HFFc6 (cell line): ENCODE measurements around the gene IBSP. TPM values are rescaled to one million over a fixed set of nuclear protein-coding genes. Genes with fewer than 3 reads are reported as not detected.

Experiments used
- DNase-seq: peaks from one replicate; pipeline ENCODE4 v3.0.0-alpha.2; 2018
- H3K27ac Mint-ChIP-seq: 2 replicates; pipeline ENCODE4 v1.8.0; 2020; ENCODE audit warnings: mild to moderate bottlenecking, mixed read lengths
- H3K27me3 Mint-ChIP-seq: 2 replicates; pipeline ENCODE4 v1.8.0; 2021; ENCODE audit warnings: mild to moderate bottlenecking, moderate library complexity, mixed read lengths; ENCODE audit not compliant: insufficient read depth
- H3K36me3 Mint-ChIP-seq: 2 replicates; pipeline ENCODE4 v1.8.0; 2021; ENCODE audit warnings: low read depth, mixed read lengths
- H3K4me1 Mint-ChIP-seq: 2 replicates; pipeline ENCODE4 v1.8.0; 2020; ENCODE audit warnings: low read depth, mixed read lengths
- H3K4me3 Mint-ChIP-seq: 2 replicates; pipeline ENCODE4 v1.8.0; 2020; ENCODE audit warnings: mild to moderate bottlenecking, moderate library complexity, mixed read lengths
- H3K9me3 Mint-ChIP-seq: 2 replicates; pipeline ENCODE4 v1.8.0; 2020; ENCODE audit warnings: mild to moderate bottlenecking, mixed read lengths
- total RNA-seq, 6 experiments: library from RNA; stranded (reverse); fragmentation: NEBNext Ultra II Directional; extraction: Animal tissue kit (Norgen Biotek cat#: 25700); gene quantifications; 2 replicates in 1 of 6; 3 replicates in 5 of 6; pipeline ENCODE4 v1.2.3, GENCODE V29; 2021
- TF ChIP-seq, protein P1 (sequence below): fragments of 200-600 bp; sonication (generic); IDR thresholded peaks from 2 replicates; pipeline ENCODE4 v1.5.0; 2021; ENCODE audit warnings: antibody characterized with exemption, mild to moderate bottlenecking

The IBSP gene
- total RNA-seq, 6 experiments from 2014 or later, result not detected

DNA sequence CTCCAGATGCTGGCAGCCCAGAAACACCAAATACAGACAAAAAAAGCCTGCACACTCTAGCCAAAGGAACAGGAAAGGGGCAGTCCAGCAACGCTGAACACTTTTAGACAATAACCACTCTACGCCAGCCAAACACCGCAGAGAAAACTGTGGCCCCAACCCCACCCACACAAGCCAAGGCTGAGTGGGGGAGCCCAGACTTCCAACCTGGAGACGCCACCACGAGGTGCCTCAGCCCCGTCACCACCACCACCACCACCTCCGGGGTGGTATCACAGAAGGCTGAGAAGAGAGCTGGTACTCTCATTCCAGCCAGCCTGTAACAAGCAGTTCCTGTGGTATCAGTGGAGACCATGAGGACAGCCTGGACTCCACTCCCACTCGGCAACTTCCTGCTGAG, 56.2 kb downstream of the IBSP start:
- Mint-ChIP-seq H3K4me3 (no peak overlapping the region), H3K4me1 (peaks cover 14% of the 10 kb centered on the region), H3K9me3 (no peaks in the 10 kb centered on the region), H3K36me3 (no peaks in the 10 kb centered on the region), H3K27me3 (peaks cover 4% of the 10 kb centered on the region), H3K27ac (no peak overlapping the region)
- DNase-seq, result no peak
- TF ChIP-seq, protein P1, sequence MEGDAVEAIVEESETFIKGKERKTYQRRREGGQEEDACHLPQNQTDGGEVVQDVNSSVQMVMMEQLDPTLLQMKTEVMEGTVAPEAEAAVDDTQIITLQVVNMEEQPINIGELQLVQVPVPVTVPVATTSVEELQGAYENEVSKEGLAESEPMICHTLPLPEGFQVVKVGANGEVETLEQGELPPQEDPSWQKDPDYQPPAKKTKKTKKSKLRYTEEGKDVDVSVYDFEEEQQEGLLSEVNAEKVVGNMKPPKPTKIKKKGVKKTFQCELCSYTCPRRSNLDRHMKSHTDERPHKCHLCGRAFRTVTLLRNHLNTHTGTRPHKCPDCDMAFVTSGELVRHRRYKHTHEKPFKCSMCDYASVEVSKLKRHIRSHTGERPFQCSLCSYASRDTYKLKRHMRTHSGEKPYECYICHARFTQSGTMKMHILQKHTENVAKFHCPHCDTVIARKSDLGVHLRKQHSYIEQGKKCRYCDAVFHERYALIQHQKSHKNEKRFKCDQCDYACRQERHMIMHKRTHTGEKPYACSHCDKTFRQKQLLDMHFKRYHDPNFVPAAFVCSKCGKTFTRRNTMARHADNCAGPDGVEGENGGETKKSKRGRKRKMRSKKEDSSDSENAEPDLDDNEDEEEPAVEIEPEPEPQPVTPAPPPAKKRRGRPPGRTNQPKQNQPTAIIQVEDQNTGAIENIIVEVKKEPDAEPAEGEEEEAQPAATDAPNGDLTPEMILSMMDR, result no peak

GRCh38 chr4:87856816-87857215, 57.5 kb downstream of the IBSP start:
- H3K4me1 Mint-ChIP-seq, result peaks cover 14% of the 10 kb centered on the region
- H3K27ac Mint-ChIP-seq, result no peak overlapping the region
- H3K27me3 Mint-ChIP-seq, result peaks cover 4% of the 10 kb centered on the region
- no peak for DNase-seq
- no peaks in the 10 kb centered on the region for H3K36me3 Mint-ChIP-seq
- H3K9me3 Mint-ChIP-seq, result no peaks in the 10 kb centered on the region
- TF ChIP-seq, protein P1, result no peak
- H3K4me3 Mint-ChIP-seq, result no peak overlapping the region

- peaks cover 4% of the 10 kb centered on the region for H3K27me3 Mint-ChIP-seq
- H3K4me3 Mint-ChIP-seq, result no peak overlapping the region
- no peaks in the 10 kb centered on the region for H3K9me3 Mint-ChIP-seq
- H3K4me1 Mint-ChIP-seq, result peaks cover 14% of the 10 kb centered on the region
- H3K27ac Mint-ChIP-seq, result no peak overlapping the region
- DNase-seq, result no peak
- TF ChIP-seq, protein P1, result no peak
- H3K36me3 Mint-ChIP-seq, result no peaks in the 10 kb centered on the region
These were observed 58.4 kb downstream of the IBSP start for GRCh38 chr4:87857789-87858188.

Other genes starting within 250 kb of the IBSP start
- gene DSPP, start 191.0 kb upstream of the IBSP start, total RNA-seq, result not detected
- not detected for gene DMP1, start 149.3 kb upstream of the IBSP start, total RNA-seq
- not detected for gene MEPE, start 33.4 kb downstream of the IBSP start, total RNA-seq
- gene SPP1, start 176.2 kb downstream of the IBSP start, total RNA-seq, result 10 to 100 TPM in 1 of 6 experiments, 1 to 10 TPM in 5; 5.9 to 10.8 (median 7.1) TPM
- gene PKD2, start 208.1 kb downstream of the IBSP start, total RNA-seq, result 100 to 1,000 TPM in 1 of 6 experiments, 10 to 100 TPM in 5; 67.8 to 103 (median 70.4) TPM